GM12864 (cell line): ENCODE data around the gene ADCYAP1.

ENCODE experiments used
- DNase-seq: peaks from one replicate; pipeline ENCODE4 v3.0.0-alpha.2; 2011; ENCODE audit warnings: low read depth
- H3K4me3 ChIP-seq: 2 replicates; pipeline ENCODE4 v1.5.1; 2011; ENCODE audit warnings: mild to moderate bottlenecking, low read depth, low read length, control low read depth
- TF ChIP-seq, protein P1 (sequence below): IDR thresholded peaks from 2 replicates; pipeline ENCODE4 v1.5.1; 2011; ENCODE audit warnings: low read depth, mild to moderate bottlenecking, moderate library complexity, low read length, control low read depth, inconsistent platforms; ENCODE audit errors: missing control alignments

The ADCYAP1 gene

DNA sequence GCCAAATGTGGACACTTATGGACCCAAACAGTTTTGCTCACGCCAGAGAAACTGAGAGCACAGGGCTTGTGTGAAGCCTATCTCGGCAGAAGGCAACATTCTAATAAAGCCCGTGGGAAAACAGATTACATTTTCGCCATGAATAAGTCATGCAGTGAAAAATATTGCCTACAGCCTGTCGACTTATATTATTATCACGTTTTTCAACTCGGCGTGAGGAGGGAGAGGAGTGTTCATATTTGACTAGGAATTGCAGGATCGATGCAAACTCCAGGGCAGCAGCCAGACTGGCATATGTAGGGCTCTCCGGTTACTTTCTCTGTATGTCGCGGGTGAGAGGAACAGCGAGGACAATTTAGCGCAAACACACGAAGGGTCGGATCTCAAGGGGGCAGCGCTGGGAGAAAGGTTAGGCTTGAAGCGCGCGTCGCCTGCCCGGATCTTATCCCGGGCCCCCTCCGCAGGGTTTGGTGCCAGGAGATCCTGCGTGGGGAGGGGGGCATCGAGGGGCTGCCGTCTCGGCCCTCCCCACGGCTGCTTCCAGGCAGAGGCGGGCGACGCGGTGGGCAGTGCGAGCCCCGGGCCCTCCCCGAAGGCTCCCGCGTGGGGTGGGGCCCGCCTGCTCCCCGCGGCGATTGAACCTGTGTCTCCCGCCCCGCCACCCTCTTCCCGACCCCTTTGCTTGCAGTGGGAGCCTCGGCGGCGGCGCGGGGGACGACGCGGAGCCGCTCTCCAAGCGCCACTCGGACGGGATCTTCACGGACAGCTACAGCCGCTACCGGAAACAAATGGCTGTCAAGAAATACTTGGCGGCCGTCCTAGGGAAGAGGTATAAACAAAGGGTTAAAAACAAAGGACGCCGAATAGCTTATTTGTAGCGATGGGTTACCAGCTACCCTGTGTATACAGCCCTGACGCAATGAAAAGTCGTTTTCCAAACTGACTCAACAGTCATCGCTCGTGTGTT, 4.4 kb downstream of the ADCYAP1 start:
- TF ChIP-seq, protein P1, sequence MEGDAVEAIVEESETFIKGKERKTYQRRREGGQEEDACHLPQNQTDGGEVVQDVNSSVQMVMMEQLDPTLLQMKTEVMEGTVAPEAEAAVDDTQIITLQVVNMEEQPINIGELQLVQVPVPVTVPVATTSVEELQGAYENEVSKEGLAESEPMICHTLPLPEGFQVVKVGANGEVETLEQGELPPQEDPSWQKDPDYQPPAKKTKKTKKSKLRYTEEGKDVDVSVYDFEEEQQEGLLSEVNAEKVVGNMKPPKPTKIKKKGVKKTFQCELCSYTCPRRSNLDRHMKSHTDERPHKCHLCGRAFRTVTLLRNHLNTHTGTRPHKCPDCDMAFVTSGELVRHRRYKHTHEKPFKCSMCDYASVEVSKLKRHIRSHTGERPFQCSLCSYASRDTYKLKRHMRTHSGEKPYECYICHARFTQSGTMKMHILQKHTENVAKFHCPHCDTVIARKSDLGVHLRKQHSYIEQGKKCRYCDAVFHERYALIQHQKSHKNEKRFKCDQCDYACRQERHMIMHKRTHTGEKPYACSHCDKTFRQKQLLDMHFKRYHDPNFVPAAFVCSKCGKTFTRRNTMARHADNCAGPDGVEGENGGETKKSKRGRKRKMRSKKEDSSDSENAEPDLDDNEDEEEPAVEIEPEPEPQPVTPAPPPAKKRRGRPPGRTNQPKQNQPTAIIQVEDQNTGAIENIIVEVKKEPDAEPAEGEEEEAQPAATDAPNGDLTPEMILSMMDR: no peak
- DNase-seq: no peak

DNA sequence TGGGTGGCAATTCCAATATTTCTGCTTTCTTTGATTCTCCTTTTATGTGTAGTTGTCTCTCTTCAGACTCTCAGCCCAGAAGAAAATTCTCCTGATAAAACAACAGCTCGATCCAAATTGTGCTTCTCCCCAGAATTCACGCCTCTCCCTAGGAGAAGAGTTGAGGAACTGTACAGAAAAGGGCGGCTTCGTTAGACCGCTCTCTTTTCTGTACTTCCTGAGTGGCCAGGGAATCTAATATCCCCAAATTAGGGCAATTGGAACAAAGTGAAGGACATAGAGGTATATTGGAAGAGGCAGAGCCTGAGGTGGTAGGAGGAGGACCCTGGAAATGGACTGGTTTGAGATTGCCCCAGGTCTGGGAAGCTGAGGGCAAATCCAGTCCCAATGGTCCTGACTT, 5.6 kb downstream of the ADCYAP1 start:
- TF ChIP-seq, protein P1: no peak
- no peak overlapping the region for H3K4me3 ChIP-seq
- DNase-seq: no peak

More for the DNA sequence above, 4.4 kb downstream of the ADCYAP1 start:
- H3K4me3 ChIP-seq: no peak overlapping the region

DNA sequence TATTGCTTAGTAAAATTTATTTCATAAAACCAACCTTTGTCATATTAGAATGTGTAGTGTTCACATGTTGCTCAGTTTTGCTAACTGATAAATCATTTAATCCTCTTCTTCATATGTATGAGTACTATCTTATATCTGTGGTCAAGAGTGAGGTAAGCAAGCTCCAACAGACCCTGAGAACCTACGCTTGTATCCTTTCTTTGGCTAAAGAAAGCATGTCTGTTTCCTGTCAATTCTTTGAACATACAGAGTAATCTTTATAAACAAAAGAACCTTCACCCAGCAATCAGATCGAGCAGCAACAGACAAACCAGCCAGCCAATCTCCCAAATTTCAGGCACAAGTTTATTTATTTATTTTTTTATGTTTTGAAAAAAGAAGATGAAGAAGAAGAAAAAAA, 6.4 kb downstream of the ADCYAP1 start:
- TF ChIP-seq, protein P1: no peak
- H3K4me3 ChIP-seq: no peak overlapping the region
- DNase-seq: no peak

DNA sequence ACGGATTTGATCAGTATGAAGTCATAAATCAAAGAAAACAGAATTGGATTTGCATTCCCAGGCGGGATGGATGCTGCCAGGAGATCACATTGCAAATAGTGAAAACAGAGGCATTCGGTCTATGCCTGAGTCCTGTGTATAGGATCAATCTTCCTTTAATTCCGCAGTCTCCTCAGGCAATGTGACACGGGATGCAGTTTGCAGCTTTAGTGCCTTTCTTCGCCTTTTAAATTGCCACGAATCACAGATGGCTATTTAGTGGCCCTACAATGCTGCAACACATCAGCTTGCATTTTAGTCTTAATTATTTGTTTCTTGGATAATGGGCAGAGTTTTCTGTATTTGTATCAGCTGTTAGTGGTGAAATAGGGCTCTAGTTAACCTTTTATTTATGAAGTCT, 6.8 kb downstream of the ADCYAP1 start:
- DNase-seq: no peak
- H3K4me3 ChIP-seq: no peak overlapping the region
- TF ChIP-seq, protein P1: no peak

DNA sequence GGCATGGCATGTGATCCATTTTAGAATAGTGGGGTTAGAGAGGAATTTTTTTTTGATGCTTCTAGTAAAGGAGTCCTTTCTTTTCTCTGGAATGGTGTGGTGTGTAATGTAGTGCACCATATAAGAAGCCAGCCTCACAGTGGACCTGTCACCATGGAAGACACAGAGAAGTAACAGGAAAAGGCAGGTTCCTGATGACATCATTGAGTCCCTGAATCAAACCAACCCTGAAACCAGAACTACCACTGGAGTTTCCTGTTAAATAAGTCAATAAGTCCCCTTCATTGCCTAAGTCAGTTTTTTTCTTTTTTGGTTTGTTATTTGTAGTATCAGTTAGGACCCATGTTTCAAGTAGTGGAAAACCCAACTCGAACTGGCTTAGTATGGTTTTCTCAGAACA, 11.9 kb downstream of the ADCYAP1 start:
- no peak overlapping the region for H3K4me3 ChIP-seq
- DNase-seq: no peak
- TF ChIP-seq, protein P1: no peak

DNA sequence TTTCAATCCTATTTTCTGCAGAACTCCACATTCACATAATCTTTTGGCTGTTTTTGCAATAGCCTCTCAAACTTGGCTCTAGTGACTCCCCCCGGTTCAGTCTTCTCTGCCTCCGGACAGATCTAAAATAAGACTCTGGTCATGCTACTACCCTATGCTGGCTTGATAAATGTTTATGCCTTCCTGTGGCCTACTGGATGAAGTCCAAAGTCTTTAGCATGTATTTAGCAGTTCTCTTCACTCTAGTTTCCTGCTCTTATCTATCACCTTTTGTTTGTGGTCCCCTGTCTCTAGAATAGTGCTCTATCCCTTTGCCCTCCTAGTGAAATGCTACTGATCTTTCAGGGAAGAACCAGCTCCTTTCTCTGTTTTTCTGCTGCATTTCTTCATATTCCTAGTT, 14.4 kb downstream of the ADCYAP1 start:
- no peak for DNase-seq
- H3K4me3 ChIP-seq: no peak overlapping the region
- TF ChIP-seq, protein P1: no peak
